OCI-LY1 (cell line): Measurements from ENCODE around the gene SNAPC5.

ENCODE experiments used
- CTCF ChIP-seq: fragments of 200-600 bp; sonication (generic), shearing (Covaris generic); IDR thresholded peaks from 2 replicates; pipeline ENCODE4 v1.5.1; 2017; ENCODE audit warnings: mild to moderate bottlenecking, antibody characterized with exemption, low read length, moderate library complexity, mixed read lengths
- EZH2 ChIP-seq: fragments of 200-600 bp; sonication (generic), shearing (Covaris generic); IDR thresholded peaks from 2 replicates; pipeline ENCODE4 v1.8.0; 2017; ENCODE audit warnings: borderline replicate concordance, mixed run types, mild to moderate bottlenecking, antibody characterized with exemption, low read length, moderate library complexity, mixed read lengths

GRCh38 chr15:66488525-66488924 lies 9.0 kb downstream of the SNAPC5 start:
- TF ChIP-seq CTCF: no peak
- no peak for TF ChIP-seq EZH2
